GM13977 (cell line): ENCODE measurements around the gene CSF2RB.
A peak's percentile ranks its signal among the peaks of the same experiment; 100 is the strongest.

Experiments used
- DNase-seq: peaks from one replicate; pipeline ENCODE4 v3.0.0; 2012; ENCODE audit warnings: low spot score
- in situ Hi-C: fragments of 300-500 bp; cut with MboI; formaldehyde crosslinking; loops from one replicate; pipeline ENCODE4 v1.12.0; 2022; ENCODE audit warnings: low sequenced_read_pairs, low pct_unique_long_range_greater_than_20kb, mixed read lengths, inconsistent platforms; ENCODE audit not compliant: unreplicated experiment
- TF ChIP-seq, protein P1 (sequence below): IDR thresholded peaks from 2 replicates; pipeline ENCODE4 v1.5.1; 2012; ENCODE audit warnings: mild to moderate bottlenecking, control low read depth; ENCODE audit not compliant: insufficient read depth; ENCODE audit errors: extremely low read depth, missing control alignments

CSF2RB gene

DNA sequence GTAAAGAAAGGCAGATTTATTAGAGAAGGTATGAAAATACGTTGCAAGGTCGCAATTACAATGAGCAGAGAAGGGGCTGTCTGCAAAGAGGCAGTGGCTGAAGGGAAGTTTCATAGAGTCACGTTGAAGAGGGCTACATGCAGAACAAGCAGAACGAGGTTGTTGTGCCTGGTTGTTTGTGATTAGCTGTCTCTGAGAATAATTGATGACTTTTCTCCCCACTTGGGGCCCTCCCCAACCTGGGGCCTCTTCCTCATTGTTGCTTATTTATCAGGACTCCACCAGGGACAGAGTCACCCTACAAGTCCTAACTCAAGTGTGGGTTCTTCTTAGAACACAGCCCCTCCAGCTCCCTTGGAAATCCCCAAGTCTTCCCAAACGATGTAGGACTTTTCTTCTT lies 29.1 kb downstream of the CSF2RB start:
- in situ Hi-C loops, result no loop called here
- DNase-seq, result no peak
- TF ChIP-seq, protein P1, sequence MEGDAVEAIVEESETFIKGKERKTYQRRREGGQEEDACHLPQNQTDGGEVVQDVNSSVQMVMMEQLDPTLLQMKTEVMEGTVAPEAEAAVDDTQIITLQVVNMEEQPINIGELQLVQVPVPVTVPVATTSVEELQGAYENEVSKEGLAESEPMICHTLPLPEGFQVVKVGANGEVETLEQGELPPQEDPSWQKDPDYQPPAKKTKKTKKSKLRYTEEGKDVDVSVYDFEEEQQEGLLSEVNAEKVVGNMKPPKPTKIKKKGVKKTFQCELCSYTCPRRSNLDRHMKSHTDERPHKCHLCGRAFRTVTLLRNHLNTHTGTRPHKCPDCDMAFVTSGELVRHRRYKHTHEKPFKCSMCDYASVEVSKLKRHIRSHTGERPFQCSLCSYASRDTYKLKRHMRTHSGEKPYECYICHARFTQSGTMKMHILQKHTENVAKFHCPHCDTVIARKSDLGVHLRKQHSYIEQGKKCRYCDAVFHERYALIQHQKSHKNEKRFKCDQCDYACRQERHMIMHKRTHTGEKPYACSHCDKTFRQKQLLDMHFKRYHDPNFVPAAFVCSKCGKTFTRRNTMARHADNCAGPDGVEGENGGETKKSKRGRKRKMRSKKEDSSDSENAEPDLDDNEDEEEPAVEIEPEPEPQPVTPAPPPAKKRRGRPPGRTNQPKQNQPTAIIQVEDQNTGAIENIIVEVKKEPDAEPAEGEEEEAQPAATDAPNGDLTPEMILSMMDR, result no peak

DNA sequence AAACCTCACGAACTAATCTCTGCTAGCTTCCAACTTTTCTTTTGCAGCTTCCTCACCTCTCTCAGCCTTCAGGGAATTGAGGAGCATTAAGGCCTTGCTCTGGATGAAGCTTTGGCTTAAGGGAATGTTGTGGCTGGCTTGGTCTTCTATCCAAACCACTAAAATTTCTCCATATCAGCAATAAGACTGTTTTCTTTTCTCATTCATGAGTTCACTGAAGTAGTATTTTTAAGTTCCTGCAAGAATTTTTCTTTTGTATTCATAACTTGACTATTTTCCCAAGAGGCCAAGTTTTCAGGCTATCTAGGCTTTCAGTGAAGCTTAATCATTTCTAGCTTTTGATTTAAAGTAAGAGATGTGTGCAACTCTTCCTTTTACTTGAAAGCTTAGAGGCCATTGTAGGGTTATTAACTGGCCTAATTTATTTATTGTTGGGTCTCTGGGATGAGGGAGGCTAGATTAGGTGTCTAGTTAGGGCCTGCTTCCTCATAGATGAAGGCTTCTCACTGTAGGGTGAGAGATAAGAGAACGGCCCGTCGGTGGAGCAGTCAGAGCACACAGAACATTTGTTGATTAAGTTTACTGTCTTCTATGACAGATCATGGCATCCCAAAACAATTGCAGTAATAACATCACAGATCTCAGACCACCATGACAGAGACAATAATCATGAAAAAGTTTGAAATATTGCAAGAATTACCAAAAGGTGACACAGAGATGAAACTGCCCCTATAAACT lies 33.2 kb downstream of the CSF2RB start:
- in situ Hi-C loops, result no loop called here
- TF ChIP-seq, protein P1, result peak; percentile 51
- no peak for DNase-seq

DNA sequence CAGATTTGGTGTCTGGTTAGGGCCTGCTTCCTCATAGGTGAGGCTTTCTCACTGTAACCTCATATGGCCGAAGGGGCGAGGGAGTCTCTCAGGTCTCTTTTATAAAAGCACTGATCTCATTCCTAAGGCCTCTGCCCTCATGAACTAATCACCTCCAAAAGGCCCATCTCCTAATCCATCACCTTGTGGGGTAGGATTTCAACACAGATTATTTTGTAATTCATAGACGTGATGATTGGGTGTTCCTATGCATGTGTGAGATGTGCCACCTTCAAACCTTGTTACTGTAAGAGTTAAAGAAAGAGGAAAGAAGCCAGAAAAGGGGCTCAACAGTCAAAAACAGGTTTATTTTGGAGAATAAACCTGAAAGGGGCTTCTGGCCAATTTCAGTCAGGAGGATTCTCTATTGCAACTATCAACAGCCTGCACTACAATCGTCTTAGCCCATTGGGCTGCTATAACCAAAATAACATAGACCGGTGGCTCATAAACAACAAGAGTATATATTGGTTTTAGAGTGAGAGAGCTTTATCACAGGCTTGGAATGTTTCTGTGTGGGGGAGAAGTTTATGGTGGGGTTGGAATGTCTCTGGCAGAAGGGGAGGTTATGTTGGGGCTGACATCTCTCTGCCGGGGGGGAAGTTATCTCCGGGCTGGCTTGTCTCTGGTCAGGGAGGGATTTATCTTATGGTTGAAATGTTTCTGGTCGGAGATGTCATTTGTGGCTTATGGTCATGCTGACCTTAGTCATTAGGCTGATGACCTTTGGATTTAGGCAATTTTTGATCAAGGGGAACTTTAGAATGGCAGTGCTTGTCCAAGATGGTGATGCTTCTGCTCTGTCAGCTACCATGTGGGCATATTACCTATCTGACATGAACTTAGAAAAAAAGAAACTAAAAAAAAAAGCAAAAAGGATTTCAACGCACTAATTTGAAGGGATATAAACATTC lies 35.1 kb downstream of the CSF2RB start:
- in situ Hi-C loops, result no loop called here
- DNase-seq, result no peak
- TF ChIP-seq, protein P1, result no peak

DNA sequence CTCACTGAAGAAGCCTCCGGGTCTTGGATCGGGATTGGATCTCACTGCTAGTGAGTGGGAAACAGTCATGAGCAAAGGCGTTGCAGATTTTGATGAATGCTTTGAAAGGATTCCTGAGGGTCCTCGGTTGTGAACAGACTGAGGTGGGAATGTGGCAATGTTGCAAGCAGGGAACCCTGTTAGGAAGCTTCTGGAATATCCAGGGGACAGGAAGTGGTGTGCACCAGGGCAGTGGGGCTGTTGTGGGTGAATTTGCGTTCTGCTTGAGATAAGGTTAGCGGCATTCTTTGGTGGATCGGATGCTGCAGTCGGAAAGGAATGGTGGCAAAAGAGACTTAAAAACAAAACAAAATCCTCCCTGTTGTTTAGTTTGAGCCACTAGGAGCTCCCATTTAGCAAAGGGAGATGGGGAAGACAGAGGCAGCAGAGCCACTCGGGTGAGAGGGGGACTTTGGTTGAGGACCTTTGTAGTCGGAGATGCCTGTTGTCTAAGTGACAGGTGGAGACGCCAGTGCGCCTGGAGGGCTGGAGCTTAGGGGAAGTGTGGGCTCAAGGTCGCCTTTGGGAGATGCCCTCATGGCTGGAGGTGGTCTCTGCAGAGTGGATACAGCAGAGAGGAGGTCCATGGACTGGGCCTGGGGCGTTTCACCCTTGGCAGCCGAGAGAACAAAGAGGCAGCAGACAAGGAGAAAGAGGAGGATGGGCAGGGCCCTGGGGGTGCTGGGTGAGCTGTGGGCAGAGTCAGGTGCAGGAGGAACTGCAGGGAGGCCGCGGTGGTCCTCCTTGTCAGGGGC lies 37.6 kb downstream of the CSF2RB start:
- TF ChIP-seq, protein P1, result no peak
- in situ Hi-C loops, result no loop called here
- no peak for DNase-seq

DNA sequence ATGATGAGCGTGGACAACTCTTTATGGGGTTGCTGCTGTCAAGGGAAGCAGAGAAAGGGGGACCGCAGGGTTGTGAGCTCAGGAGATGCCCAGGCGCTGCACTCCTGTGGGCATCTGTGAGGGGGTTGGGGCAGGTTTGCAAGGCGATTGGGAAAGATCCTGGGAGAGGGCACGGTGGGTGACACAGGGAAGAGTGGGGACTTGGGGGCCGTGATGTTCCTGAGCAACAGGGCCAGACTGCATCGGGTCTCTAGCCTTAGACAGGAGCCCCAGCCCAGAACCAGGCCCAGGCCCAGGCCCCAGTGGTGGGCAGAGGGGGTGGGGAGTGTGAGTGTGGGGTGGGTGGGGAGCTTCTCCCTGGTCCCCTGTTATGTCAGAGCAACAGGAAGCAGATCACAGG lies 38.3 kb downstream of the CSF2RB start:
- DNase-seq, result no peak
- TF ChIP-seq, protein P1, result no peak
- in situ Hi-C loops, result no loop called here
